ENCODE measurements around the gene CD6. TPM values are rescaled to one million over a fixed set of nuclear protein-coding genes. Genes with fewer than 3 reads are reported as not detected.

Gene CD6
- total RNA-seq = 0.87 TPM
- long read RNA-seq, partial matches to known transcripts = 2 of 4 reads
- long read RNA-seq, other reads (novel, unspliced or antisense) = 2 of 4 reads

GRCh38 chr11:60971520-60971919 lies at the start of gene CD6:
Gene CD6, plus strand, starts transcription at chr11:60971680. Its CDS starts 186 bp downstream, at chr11:60971866.
- DNase-seq (ENCODE audit: low spot score) = no peak

- DNase-seq (ENCODE audit: low spot score) = no peak
These were observed 49.6 kb upstream of the CD6 start for GRCh38 chr11:60921777-60922335.

- DNase-seq (ENCODE audit: low spot score) = no peak
These were observed 48.6 kb upstream of the CD6 start for GRCh38 chr11:60922906-60923305.

GRCh38 chr11:60923326-60923725 lies 48.2 kb upstream of the CD6 start:
- no peak for DNase-seq (ENCODE audit: low spot score)

- DNase-seq (ENCODE audit: low spot score) = no peak
These were observed 47.7 kb upstream of the CD6 start for GRCh38 chr11:60923800-60924109.

GRCh38 chr11:60924110-60924905 lies 47.2 kb upstream of the CD6 start, which contains the start of gene TMEM132A:
Gene TMEM132A, plus strand, starts transcription at chr11:60924460. Its CDS starts 174 bp downstream, at chr11:60924634.
- DNase-seq (ENCODE audit: low spot score) = peak; percentile 76

- DNase-seq (ENCODE audit: low spot score) = peak; percentile 82
These were observed 46.3 kb upstream of the CD6 start for GRCh38 chr11:60924906-60925853.

GRCh38 chr11:60925868-60926267 lies 45.6 kb upstream of the CD6 start:
- DNase-seq (ENCODE audit: low spot score) = no peak

- DNase-seq (ENCODE audit: low spot score) = no peak
These were observed 45.0 kb upstream of the CD6 start for GRCh38 chr11:60926500-60926899.

- DNase-seq (ENCODE audit: low spot score) = no peak
These were observed 44.4 kb upstream of the CD6 start for GRCh38 chr11:60927061-60927592.

GRCh38 chr11:60927600-60927999 lies 43.9 kb upstream of the CD6 start:
- DNase-seq (ENCODE audit: low spot score) = no peak

GRCh38 chr11:60928563-60929001 lies 42.9 kb upstream of the CD6 start:
- DNase-seq (ENCODE audit: low spot score) = no peak

GRCh38 chr11:60929764-60930163 lies 41.7 kb upstream of the CD6 start:
- no peak for DNase-seq (ENCODE audit: low spot score)

GRCh38 chr11:60930394-60930793 lies 41.1 kb upstream of the CD6 start:
- DNase-seq (ENCODE audit: low spot score) = no peak

- DNase-seq (ENCODE audit: low spot score) = no peak
These were observed 39.6 kb upstream of the CD6 start for GRCh38 chr11:60931917-60932316.

GRCh38 chr11:60932605-60933356 lies 38.7 kb upstream of the CD6 start:
- no peak for DNase-seq (ENCODE audit: low spot score)

- no peak for DNase-seq (ENCODE audit: low spot score)
These were observed 37.9 kb upstream of the CD6 start for GRCh38 chr11:60933416-60934123.

GRCh38 chr11:60934124-60934789 lies 37.2 kb upstream of the CD6 start:
- no peak for DNase-seq (ENCODE audit: low spot score)
